Stimulated activated CD8-positive, alpha-beta memory T cell treated with anti-CD3 and anti-CD28 coated beads, Interleukin-7, amount 100 ng/mL, for 48 hours (primary cell): Measurements from ENCODE around the gene VSIG10.
A peak's percentile ranks its signal among the peaks of the same experiment; 100 is the strongest.
"Not testable (repeated sequence)": the region's sequence is repeated elsewhere in the genome, so short reads cannot be mapped to it uniquely, and the experiment has no call there.

ENCODE experiments used
- DNase-seq, 2 donors: peaks; one replicate each; pipeline ENCODE4 v3.0.0-alpha.2; 2020; ENCODE audit warnings: low read depth in 1 of 2; ENCODE audit errors: extremely low read depth in 1 of 2

VSIG10 gene, protein sequence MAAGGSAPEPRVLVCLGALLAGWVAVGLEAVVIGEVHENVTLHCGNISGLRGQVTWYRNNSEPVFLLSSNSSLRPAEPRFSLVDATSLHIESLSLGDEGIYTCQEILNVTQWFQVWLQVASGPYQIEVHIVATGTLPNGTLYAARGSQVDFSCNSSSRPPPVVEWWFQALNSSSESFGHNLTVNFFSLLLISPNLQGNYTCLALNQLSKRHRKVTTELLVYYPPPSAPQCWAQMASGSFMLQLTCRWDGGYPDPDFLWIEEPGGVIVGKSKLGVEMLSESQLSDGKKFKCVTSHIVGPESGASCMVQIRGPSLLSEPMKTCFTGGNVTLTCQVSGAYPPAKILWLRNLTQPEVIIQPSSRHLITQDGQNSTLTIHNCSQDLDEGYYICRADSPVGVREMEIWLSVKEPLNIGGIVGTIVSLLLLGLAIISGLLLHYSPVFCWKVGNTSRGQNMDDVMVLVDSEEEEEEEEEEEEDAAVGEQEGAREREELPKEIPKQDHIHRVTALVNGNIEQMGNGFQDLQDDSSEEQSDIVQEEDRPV

DNA sequence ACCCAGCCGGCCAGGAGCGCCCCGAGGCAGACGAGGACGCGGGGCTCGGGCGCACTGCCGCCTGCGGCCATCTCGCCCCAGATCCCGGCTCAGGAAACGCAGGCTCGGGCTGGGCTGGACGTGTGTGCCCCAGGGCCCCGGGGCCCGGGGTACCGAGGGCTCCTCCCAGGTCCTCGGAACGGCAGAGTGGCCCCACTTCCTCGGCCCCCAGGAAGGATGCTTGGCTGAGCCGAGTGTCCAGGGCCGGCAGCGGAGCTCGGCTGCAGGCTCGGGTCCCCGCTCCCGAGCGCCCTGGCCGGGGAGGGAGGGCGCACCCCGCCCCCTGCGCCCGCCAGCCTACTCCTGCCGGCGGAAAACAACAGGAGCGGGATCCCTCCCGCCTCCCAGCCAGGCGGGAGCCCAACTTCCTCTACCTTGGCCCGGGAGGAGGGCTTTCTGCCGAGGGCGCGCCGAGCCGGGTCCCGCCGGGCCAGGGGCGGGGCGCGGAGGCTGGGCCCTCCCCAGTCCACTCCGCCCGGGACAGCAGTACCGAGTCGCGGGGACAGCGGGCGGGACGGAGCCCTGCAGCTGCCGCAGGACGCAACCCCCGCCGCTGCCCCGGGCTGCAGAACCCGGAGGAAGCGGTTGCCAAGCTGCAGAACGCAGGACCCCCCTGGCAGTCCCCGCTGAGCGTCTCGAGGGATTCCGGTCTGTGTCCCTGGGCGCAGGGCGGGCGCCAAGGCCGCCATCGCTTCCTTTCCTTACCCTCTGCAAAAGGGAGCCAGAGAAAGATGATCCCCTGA lies at the start of gene VSIG10:
TSS of gene VSIG10 (minus strand) at position 411 of the 782 bp plus-strand sequence. CDS start at position 71, 340 bp downstream.
- DNase-seq = peak in 1 of 2 donors; percentile 1

DNA sequence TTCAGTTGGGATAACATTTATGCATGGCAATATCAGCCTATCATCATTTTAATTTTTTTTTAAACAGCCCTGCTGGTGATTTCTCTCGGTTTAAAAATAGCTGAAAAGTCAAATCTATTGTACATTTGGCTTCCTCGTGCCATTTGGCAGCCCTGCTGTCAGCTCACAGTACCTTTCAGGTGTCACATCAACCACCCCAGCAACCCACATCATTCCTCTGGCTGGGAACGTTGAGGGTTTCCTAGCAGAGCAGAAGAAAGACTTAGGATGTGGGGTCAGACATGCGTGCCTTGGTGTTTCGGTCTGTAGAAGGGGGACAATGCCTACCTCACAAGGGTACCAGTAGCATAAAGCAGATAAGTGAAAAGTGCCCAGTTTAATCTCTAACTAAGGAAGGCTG lies 47.9 kb upstream of the VSIG10 start:
- no peak for DNase-seq

DNA sequence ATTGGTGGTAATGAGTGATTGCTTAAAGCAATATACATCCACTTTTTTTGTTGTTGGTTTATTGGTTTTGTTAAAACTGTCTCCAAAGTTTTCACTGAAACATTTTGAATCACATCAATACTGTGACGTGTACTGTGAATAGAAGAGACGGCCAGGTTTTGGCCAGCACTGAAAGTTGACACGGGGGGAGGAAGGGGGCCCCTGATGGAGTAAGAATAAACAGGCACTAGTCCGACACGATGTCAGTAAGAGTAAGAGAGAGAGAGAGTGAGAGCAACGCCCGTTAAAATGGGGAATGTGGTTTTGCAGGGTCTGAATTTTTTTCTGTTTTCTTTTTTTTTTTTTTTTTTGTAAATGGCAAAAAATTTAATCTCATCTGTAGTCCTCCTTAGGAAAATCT lies 46.8 kb upstream of the VSIG10 start:
- no peak for DNase-seq

DNA sequence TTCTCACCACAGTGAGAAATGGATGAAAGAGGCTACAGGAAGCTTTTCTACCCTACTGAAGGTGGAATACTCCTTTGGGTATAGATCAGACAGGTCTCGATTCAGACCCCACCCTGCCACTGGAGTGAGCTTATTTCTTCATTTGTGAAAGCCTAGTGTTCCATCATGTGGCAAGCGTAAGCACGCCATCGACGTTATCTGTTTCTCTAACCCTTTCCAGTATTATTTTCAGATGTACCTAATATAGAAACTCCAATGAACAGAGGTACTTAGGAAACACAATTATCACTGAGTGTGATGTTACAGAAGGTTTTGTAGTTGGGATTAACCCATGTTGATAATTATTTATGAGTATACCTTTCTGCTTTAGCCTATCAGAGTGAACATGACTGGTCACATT lies 44.5 kb upstream of the VSIG10 start:
- DNase-seq = no peak

DNA sequence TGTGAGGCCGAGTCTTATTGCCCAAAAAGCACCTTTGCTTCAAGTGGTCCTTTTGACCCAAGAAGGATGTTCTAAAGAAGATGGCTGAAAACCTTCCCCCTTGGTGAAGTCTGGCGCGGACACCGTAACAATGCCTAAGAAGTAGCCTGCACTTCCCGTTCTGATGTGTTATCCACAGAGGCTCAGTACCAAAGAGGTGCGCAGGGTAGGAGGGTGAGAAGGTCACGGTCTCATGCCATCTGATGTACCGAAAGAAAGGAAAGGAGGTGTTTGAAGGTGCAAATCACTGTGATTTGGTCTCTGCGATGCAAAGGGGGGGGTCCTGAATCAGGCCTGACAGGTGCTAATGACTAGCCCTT lies 42.0 kb upstream of the VSIG10 start:
- DNase-seq = no peak

DNA sequence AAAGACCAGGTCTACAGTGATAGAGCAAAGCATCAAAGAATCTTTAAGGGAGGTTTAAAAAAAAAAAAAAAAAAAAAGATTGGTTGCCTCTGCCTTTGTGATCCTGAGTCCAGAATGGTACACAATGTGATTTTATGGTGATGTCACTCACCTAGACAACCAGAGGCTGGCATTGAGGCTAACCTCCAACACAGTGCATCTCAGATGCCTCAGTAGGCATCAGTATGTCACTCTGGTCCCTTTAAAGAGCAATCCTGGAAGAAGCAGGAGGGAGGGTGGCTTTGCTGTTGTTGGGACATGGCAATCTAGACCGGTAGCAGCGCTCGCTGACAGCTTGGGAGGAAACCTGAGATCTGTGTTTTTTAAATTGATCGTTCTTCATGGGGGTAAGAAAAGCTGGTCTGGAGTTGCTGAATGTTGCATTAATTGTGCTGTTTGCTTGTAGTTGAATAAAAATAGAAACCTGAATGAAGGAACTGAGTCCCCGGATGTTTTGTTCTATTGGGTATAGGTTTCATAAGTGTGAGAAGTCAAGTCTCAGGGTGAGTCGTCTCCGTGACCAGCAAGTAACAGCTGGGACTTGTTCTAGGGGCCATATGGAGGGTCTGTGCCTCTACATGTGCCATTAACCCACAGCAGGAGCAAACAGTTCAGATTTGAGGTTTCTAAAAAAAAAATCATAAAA lies 41.4 kb upstream of the VSIG10 start:
- DNase-seq = no peak

DNA sequence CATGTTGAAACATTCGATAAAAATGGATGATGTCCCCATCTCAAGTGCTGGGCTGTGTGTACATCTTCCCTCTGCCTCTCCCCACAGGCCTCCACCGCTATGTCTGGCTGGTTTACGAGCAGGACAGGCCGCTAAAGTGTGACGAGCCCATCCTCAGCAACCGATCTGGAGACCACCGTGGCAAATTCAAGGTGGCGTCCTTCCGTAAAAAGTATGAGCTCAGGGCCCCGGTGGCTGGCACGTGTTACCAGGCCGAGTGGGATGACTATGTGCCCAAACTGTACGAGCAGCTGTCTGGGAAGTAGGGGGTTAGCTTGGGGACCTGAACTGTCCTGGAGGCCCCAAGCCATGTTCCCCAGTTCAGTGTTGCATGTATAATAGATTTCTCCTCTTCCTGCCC lies 40.7 kb upstream of the VSIG10 start:
- no peak for DNase-seq

DNA sequence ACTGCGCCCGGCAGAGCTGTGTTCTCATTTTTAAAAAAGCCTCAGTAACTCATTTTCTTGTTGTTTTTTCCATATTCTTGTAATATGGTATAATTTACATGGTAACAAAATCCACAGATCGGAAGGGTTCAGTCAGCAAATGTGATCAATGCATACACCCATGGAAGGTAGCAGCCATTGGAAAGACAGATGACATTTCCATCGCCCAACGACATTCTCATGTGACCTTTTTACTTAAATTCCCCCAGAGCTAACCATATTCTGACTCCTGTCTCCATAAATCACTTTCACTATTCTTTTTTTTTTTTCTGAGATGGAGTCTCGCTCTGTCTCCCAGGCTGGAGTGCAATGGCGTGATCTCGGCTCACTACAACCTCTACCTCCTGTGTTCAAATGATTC lies 37.0 kb upstream of the VSIG10 start:
- no peak for DNase-seq

DNA sequence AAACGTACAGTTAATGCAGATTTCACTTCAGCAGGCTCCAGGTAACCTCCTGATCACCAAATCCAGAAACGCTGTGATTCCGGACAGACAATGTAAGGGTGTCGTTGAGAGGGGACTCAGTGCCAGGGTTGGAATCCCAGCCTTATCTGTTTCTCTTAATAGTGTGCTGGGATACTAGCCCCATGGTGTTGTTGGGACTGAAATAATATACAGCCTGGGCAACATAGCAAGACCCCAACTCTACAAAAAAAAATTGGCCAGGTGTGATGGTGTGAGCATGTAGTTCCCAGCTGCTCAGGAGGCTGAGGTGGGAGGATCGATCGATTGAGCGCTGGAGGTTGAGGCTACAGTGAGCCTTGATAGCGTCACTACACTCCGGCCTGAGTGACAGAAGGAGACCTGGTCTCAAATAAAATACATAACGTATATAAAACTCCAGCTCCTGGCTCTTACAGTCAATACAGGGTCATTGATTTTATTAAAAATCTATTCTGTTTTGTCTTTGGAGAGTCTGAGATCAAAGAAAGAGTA lies 33.4 kb upstream of the VSIG10 start:
- no peak for DNase-seq

DNA sequence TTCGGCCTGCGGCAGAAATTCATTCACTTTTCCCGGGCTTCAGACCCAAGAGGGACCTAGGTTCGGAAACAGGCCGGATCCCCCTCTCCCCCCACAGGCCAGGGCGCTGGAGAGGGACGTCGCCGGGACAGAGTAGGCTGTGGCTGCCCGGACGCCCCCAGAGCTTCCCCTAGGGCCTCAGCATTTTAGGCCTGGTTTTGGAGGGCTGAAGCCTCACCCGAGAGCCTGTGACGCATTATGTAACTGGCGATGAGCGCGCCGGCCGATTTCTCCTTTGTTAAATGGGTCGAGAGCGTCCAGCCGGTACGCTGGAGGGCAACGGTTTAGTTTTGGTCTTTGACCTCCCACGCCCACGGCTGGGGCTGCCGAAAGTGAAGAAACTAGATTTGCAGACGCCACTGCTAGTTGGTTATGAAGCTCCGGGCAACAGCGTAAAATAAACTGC lies 32.8 kb upstream of the VSIG10 start:
- peak; percentile 19 to 20 for DNase-seq

DNA sequence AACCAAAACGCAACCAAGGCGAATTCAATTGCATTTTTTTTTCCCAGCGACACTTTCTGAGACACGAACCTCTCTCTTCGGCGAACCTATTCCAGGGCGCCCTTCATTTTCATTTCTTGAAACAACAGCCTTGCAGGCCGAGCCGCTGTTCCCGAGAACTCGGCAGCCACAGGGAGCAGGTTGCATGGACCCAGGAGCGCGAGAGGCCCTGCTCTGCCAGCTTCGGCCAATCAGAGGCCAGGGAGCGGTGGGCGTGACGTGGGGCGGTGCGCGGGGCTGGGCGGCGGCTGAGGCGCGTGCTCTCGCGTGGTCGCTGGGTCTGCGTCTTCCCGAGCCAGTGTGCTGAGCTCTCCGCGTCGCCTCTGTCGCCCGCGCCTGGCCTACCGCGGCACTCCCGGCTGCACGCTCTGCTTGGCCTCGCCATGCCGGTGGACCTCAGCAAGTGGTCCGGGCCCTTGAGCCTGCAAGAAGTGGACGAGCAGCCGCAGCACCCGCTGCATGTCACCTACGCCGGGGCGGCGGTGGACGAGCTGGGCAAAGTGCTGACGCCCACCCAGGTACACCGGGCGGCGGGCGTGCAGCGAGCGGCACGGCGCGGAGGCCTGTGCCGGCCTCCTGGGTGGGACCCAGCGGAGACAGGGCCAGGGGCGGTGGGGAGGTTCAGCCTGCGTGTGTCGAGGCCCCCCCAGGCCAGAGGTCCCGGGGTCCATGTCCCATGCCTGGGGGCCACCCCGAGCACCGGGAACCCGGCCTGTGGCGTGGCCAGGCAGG lies 32.2 kb upstream of the VSIG10 start, which contains the start of gene PEBP1:
TSS of gene PEBP1 (plus strand) at position 337 of the 771 bp plus-strand sequence. CDS start at position 423, 86 bp downstream.
- peak; percentile 88 to 90 for DNase-seq

DNA sequence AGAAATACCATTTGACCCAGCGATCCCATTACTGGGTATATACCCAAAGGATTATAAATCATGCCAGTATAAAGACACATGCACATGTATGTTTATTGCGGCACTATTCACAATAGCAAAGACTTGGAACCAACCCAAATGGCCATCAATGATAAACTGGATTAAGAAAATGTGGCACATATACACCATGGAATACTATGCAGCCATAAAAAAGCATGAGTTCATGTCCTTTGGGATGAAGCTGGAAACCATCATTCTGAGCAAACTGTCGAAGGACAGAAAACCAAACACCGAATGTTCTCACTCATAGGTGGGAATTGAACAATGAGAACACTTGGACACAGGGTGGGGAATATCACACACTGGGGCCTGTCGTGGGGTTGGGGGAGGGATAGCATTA lies 25.6 kb upstream of the VSIG10 start:
- DNase-seq = not testable (repeated sequence)

DNA sequence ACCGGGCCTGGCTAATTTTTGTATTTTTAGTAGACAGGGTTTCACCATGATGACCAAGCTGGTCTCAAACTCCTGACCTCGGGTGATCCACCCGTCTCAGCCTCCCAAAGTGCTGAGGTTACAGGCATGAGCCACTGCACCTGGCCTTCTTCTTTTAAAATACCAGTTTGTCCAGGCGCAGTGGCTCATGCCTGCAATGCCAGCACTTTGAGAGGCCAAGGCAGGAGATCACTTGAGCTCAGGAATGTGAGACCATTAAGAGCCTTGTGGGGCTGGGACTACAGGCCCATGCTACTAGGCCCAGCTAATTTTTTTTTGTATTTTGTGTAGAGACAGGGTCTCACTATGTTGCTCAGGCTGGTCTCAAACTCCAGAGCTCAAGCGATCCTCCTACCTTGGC lies 24.1 kb upstream of the VSIG10 start:
- DNase-seq = no peak

DNA sequence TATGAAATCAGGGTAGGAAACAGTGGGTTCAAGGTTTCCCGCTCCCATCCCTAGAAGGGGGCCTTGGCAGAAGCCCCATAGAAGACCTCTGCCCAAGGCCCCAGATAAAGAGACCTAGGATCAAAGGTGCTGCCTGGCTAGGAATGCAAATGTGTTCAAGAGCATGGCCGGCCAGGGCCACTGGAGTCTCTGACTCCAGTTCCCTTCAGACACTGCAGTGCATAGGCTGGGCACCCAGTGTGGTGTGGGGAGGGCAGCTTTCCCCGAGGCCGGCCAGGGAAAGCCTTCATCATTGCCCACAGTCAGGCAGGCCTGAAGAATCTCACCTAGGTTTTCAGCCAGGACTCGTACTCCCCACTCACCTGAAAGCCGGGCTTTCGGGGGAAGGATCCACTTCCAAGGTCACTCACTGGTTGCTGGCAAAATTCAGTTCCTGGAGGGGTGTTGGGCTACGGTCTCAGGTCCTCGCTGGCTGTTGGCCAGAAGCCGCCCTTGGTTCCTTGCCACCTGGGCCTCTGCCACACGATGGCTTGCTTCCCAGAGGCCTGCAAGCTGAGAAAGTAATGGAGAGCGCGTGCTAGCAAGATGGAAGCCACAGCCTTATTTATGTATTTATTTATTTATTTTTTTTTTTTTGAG lies 22.4 kb upstream of the VSIG10 start:
- no peak for DNase-seq

DNA sequence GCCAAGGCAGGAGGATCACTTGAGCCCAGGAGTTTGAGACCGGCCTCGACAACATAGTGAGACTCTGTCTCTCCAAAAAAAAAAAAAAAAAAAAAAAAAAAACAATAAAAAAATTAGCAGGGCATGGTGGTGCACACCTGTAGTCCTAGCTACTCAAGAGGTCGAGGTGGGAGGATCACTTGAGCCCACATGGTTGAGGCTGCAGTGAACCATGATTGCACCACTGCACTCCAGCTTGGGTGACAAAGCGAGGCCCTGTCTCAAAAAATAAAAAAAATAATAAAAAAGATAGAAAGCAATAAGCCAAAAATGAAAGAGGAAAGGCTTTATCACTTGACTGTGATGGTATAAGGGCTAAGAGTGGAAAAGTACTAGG lies 21.9 kb upstream of the VSIG10 start:
- DNase-seq = no peak

DNA sequence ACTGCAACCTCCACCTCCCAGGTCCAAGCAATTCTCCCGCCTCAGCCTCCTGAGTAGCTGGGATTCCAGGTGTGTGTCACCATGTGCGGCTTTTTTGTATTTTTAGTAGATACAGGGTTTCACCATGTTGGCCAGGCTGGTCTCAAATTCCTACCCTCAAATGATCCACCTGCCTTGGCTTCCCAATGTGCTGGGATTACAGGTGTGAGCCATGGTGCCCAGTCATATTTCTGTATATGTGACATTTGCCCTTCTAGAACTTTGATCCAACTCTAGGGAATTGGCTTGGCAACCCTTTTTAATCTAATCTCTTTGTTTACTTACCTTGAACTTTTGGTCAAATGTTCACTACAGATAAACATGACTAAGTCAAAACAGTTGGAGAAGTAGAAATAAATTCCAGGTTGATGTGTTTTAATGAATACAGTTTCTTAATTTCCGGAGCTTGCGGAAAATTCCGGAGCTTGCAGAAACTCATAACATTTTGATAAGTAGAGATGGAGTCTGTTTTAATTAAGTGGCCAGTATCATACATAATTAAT lies 20.6 kb upstream of the VSIG10 start:
- no peak for DNase-seq

DNA sequence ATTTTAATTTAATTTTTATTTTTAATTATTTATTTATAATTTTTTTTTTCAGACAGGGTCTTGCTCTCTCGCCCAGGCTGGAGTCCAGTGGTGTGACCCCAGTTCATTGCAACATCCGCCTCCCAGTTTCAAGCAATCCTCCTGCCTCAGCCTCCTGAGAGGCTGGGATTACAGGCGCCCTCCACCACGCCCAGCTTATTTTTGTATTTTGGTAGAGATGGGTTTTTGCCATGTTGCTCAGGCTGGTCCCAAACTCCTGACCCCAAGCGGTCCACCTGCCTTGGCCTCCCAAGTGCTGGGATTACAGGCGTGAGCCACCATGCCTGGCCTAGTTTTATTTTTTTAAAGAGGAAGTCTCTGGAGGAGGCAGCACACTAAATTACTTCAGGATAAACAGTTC lies 18.5 kb upstream of the VSIG10 start:
- no peak for DNase-seq

DNA sequence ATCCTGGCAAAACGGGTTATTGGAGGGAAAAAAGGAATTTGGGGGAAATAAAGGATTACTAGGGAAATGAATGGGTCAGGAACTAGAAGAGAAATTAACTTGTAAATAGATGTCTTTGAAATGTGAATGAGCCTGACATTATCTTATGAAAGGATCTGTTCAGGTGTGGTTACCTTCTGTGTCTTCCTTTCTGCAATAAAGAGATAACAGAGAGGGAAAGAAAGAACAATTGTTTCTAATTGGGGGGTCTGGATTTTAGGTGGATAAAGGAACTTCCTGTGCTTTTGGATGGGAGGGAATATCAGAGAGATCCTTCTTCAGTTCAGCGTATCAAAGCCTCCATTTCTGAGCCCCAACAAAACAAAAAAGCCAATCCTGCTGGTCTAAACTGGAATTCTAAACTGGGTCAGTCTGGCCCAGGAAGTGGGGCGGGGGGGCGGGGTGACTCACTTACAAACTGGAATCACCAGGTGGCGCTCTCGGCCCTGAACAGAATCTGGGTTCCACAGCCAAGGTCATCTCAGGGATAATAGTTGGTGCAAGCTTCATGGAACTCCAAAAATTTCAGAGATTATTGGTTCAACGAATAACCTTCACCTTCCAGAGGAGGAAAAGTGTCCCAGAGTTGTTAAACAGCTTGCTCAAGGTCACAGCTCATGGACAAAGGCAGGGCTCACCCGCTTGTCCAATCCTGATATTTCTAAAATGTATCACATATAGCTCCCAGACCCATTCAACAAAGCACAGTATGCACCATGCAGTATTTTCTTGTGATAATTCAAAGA lies 17.0 kb upstream of the VSIG10 start:
- peak; percentile 11 to 18 for DNase-seq

DNA sequence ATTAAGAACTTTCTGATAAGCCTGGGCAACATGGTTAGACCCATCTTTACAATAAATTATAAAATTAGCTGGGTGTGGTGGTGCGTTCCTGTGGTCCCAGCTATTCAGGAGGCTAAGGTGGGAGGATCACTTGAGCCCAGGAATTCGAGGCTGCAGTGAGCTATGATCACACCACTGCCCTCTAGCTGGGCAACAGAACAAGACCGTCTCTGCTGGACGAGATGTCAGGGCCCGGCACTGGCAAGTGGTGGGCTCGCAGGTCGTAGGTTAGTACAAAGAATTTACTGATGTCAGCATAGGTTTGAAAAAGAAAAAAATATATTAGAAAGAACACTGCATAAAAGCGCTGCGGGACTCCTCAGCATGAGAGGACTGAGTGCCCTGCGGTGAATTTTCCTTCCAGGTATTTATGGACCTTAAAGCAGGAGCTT lies 15.7 kb upstream of the VSIG10 start:
- DNase-seq = no peak
